ENCODE data around the gene DCST1. TPM values are rescaled to one million over a fixed set of nuclear protein-coding genes. Genes with fewer than 3 reads are reported as not detected.

DCST1 gene
- total RNA-seq, 1 donor from 2014 or later = not detected

- no peak for TF ChIP-seq CTCF (IDR thresholded peaks at IDR 0.05; ENCODE audit: insufficient read depth, low read length, severe bottlenecking)
- H3K36me3 ChIP-seq (ENCODE audit: control insufficient read depth, insufficient read depth, low read length) = peaks cover 23% of the 10 kb centered on the region
- DNase-seq (ENCODE audit: low read depth) (no peak), FAIRE-seq (no peak)
- no peaks in the 10 kb centered on the region for H3K27me3 ChIP-seq (ENCODE audit: control insufficient read depth, insufficient read depth, low read length)
- peak overlapping the region; percentile 96 for H3K4me3 ChIP-seq (ENCODE audit: low read depth, low read length)
Observed at GRCh38 chr1:155003227-155003765, 30.3 kb upstream of the DCST1 start.

DNA sequence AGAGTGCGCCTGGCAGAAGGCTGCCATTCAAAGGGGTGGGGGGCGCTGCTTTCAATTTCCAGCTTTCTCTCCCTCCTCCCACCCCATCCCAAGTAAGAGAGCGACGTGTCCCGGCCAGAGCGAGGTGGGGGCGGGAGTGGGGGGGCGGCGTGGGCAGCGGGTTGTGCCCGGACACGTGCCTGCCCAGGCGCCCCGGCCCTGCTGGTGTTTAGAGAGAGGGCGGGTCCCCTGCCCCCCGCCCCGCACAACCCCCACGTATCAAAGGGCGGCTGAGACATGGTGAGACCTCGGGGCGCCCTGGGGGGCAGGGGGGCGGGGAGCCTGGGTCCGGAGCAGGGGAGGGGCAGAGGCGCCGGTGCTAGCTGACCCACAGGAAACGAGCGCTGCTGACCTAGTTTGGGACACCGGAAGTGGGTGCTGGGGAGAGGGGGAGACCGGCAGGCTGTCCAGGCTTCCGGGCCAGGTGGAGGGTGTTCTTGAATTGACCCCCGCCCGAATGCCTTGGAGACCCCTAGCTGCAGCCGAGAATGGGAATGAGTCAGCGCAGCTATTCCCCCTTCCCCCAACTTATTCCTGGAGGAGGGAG is 29.8 kb upstream of the DCST1 start:
- Histone ChIP-seq H3K4me3 (ENCODE audit: low read depth, low read length) (peak overlapping the region; percentile 96), H3K36me3 (ENCODE audit: control insufficient read depth, insufficient read depth, low read length) (peaks cover 25% of the 10 kb centered on the region), H3K27me3 (ENCODE audit: control insufficient read depth, insufficient read depth, low read length) (no peaks in the 10 kb centered on the region)
- TF ChIP-seq CTCF (IDR thresholded peaks at IDR 0.05; ENCODE audit: insufficient read depth, low read length, severe bottlenecking) = no peak
- DNase-seq (ENCODE audit: low read depth) (no peak), FAIRE-seq (no peak)

DNA sequence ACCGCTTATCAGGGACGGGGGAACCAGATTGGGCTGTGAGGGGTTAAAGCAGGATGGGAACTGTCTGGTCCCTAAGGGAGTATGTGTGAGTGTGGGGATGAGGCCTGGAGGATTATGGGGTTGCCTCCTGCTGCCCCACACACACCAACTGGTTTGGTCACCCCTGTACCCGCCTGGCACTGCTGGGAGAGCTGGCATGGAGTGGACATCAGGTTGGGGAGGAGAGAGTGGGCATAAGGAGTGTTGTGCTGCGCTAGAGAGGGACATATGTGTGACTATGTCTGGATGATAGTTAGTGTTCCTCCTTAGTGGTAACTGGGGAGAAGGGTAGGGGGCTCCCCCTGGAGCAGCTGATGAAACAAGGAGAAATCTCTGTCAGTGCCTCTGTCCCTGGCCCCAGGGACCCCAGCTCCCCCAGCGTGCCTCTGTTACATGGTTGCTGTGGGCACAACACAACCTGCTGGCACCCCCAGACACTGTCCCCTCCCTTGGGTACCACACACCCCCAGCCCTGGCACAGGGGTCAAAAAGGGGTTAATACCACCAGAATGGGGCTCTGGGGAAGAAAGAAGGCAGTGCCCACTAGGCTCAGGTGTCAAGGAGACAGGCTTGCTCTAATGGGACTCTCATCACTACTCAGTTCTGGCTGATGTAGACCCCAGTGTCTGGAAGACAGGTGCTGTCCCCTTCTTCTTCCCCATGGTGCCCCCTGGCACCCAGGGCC is 29.1 kb upstream of the DCST1 start:
- FAIRE-seq (no peak), DNase-seq (ENCODE audit: low read depth) (no peak)
- Histone ChIP-seq H3K36me3 (ENCODE audit: control insufficient read depth, insufficient read depth, low read length) (peaks cover 28% of the 10 kb centered on the region), H3K4me3 (ENCODE audit: low read depth, low read length) (peak overlapping the region; percentile 96), H3K27me3 (ENCODE audit: control insufficient read depth, insufficient read depth, low read length) (no peaks in the 10 kb centered on the region)
- no peak for TF ChIP-seq CTCF (IDR thresholded peaks at IDR 0.05; ENCODE audit: insufficient read depth, low read length, severe bottlenecking)

DNA sequence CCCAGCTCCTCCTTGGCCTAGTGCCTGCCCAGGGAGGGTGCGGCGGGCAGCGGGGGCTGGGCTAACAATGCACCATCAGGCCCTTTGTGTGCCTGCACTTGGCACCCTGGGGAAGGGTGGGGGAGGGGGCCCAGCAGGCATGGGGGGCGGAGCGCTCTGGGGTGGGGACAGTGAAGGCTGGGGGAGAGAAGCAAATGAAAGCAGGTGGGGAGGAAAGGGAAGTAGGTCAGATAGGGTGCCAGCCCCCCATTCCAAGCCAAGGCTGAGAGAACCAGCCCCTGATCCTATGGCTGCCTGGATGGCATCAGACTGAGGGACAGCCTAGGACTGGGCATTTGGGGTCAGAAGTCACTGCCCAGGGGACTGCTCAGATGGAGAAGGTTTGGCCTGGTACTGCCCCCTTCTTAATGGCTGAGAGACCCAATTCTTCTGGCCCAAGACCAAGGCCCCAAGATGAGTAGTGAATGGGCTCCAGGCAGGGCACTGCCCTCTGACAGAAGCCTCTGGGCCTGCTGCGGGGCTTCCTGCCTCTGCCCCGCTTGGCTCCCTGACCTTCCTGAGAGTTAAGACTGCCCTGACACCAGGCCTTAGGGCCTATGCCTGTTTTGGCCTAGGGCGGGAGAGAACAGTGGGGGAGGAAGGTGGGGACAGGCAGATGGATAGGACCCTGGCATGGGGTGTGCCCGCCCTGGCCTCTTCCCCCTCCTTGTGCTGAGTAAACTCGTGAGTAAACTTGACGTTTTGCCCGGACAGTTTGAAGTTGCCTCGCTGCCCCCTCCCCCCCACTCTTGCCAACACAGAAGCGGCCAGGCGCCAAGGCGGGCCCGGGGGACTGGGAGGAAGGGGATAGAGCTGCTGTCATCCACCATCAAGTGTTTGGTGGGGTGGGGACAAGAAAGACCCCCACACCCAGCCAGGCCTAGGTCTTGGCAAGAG is 28.3 kb upstream of the DCST1 start:
- H3K36me3 ChIP-seq (ENCODE audit: control insufficient read depth, insufficient read depth, low read length) = peaks cover 34% of the 10 kb centered on the region
- no peaks in the 10 kb centered on the region for H3K27me3 ChIP-seq (ENCODE audit: control insufficient read depth, insufficient read depth, low read length)
- no peak for TF ChIP-seq CTCF (IDR thresholded peaks at IDR 0.05; ENCODE audit: insufficient read depth, low read length, severe bottlenecking)
- no peak for FAIRE-seq
- peak overlapping the region; percentile 96 for H3K4me3 ChIP-seq (ENCODE audit: low read depth, low read length)
- peak; percentile 75 for DNase-seq (ENCODE audit: low read depth)

DNA sequence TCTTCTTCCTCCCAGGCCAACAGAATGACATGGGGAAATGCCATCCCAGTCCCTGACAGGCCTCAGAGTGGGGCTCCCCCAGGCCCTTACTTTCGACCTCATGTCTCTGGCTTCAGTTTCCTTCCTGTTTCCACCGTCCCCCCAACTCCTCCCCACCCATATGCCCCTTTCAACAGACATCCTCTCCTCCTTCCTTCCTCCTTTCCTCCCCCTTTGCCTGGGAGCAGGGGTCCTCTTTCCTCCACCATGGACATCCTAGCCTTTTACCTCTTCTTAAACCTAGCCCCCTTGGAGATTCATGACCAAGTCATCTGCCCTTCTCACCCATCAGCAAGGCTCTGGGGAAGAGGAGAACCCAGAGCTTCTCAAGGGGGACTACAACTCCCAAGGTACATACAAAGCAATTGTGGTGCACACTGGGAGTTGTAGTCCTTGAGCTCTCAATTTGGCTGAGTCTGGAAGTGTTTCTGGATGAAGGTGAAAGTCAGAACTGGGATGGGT is 27.0 kb upstream of the DCST1 start:
- no peak for TF ChIP-seq CTCF (IDR thresholded peaks at IDR 0.05; ENCODE audit: insufficient read depth, low read length, severe bottlenecking)
- Histone ChIP-seq H3K27me3 (ENCODE audit: control insufficient read depth, insufficient read depth, low read length) (no peaks in the 10 kb centered on the region), H3K4me3 (ENCODE audit: low read depth, low read length) (no peak overlapping the region), H3K36me3 (ENCODE audit: control insufficient read depth, insufficient read depth, low read length) (peaks cover 39% of the 10 kb centered on the region)
- DNase-seq (ENCODE audit: low read depth) = no peak
- FAIRE-seq = no peak
